GM12864 (cell line): ENCODE measurements around the gene TNFAIP1.

ENCODE experiments used
- DNase-seq: peaks from one replicate; pipeline ENCODE4 v3.0.0-alpha.2; 2011; ENCODE audit warnings: low read depth
- H3K4me3 ChIP-seq: 2 replicates; pipeline ENCODE4 v1.5.1; 2011; ENCODE audit warnings: mild to moderate bottlenecking, low read depth, low read length, control low read depth
- CTCF ChIP-seq: IDR thresholded peaks from 2 replicates; pipeline ENCODE4 v1.5.1; 2011; ENCODE audit warnings: low read depth, mild to moderate bottlenecking, moderate library complexity, low read length, control low read depth, inconsistent platforms; ENCODE audit errors: missing control alignments

The TNFAIP1 gene

GRCh38 chr17:28371245-28372202 lies 36.0 kb downstream of the TNFAIP1 start, which contains the start of gene SARM1:
TSS of gene SARM1 (plus strand) at chr17:28371694. CDS start at chr17:28372033, 339 bp downstream.
- peak; percentile 57 for DNase-seq
- TF ChIP-seq CTCF: no peak
- H3K4me3 ChIP-seq: peak within 1 kb of the TSS; percentile 54

- TF ChIP-seq CTCF: no peak
- peak overlapping the region; percentile 54 for H3K4me3 ChIP-seq
- DNase-seq: no peak
These were observed 36.8 kb downstream of the TNFAIP1 start for GRCh38 chr17:28372203-28372944.

GRCh38 chr17:28372945-28373274 lies 37.3 kb downstream of the TNFAIP1 start:
- TF ChIP-seq CTCF: no peak
- DNase-seq: no peak

GRCh38 chr17:28379814-28380801 lies 44.5 kb downstream of the TNFAIP1 start:
- TF ChIP-seq CTCF: no peak
- no peak overlapping the region for H3K4me3 ChIP-seq
- no peak for DNase-seq

More at GRCh38 chr17:28372945-28373274, 37.3 kb downstream of the TNFAIP1 start:
- H3K4me3 ChIP-seq: peak overlapping the region; percentile 54

- TF ChIP-seq CTCF: peak; percentile 57
- no peak overlapping the region for H3K4me3 ChIP-seq
These were observed 45.7 kb downstream of the TNFAIP1 start for GRCh38 chr17:28381141-28381825.

More at GRCh38 chr17:28381141-28381825, 45.7 kb downstream of the TNFAIP1 start:
- no peak for DNase-seq
